Measurements from ENCODE around the gene RABAC1. TPM values are rescaled to one million over a fixed set of nuclear protein-coding genes. Genes with fewer than 3 reads are reported as not detected.

The RABAC1 gene
- total RNA-seq, 6 experiments from 2014 or later = 53.6 to 124 (median 75.8) TPM

- intact Hi-C loops (cut with DNase I) = no loop called here
- Histone ChIP-seq H3K36me3 (no peaks in the 10 kb centered on the region), H3K4me3 (no peak overlapping the region), H3K9me3 (no peaks in the 10 kb centered on the region), H3K27me3 (no peaks in the 10 kb centered on the region), H3K27ac (no peak overlapping the region), H3K4me1 (peaks cover 0 to 10% (median 4%) of the 10 kb centered on the region in 4 donors)
- no peak for TF ChIP-seq CTCF (IDR thresholded peaks at IDR 0.05)
- TF ChIP-seq POLR2A (IDR thresholded peaks at IDR 0.05) = no peak
- ATAC-seq (no peak), DNase-seq (no peak)
- WGBS (ENCODE audit: insufficient coverage, low coverage, low lambda C conversion rate, missing lambda C conversion rate) = 71% methylated on average over 1 of the region's 13 CpGs
These were observed 2.5 kb downstream of the RABAC1 start for GRCh38 chr19:41956621-41957020.

GRCh38 chr19:41955521-41955920, 3.6 kb downstream of the RABAC1 start:
- Histone ChIP-seq H3K27ac (no peak overlapping the region), H3K4me3 (no peak overlapping the region), H3K4me1 (peaks cover 0 to 10% (median 4%) of the 10 kb centered on the region in 4 donors), H3K27me3 (no peaks in the 10 kb centered on the region), H3K36me3 (no peaks in the 10 kb centered on the region), H3K9me3 (no peaks in the 10 kb centered on the region)
- ATAC-seq (no peak), DNase-seq (no peak)
- intact Hi-C loops (cut with DNase I) = no loop called here
- WGBS (ENCODE audit: insufficient coverage, low coverage, low lambda C conversion rate, missing lambda C conversion rate) = 92% methylated on average over 2 of the region's 7 CpGs
- no peak for TF ChIP-seq POLR2A (IDR thresholded peaks at IDR 0.05)
- TF ChIP-seq CTCF (IDR thresholded peaks at IDR 0.05) = no peak

GRCh38 chr19:41951686-41952172, 7.4 kb downstream of the RABAC1 start:
- DNase-seq (peak; percentile 75 to 81 (median 77)), ATAC-seq (peak; percentile 82 to 91 (median 87))
- Histone ChIP-seq H3K4me3 (no peak overlapping the region), H3K27me3 (no peaks in the 10 kb centered on the region), H3K36me3 (no peaks in the 10 kb centered on the region), H3K27ac (no peak overlapping the region), H3K4me1 (no peaks in the 10 kb centered on the region), H3K9me3 (no peaks in the 10 kb centered on the region)
- 3% methylated on average over 11 of the region's 12 CpGs for WGBS (ENCODE audit: insufficient coverage, low coverage, low lambda C conversion rate, missing lambda C conversion rate)
- peak; percentile 80 to 99 (median 98) for TF ChIP-seq CTCF (IDR thresholded peaks at IDR 0.05)
- TF ChIP-seq POLR2A (IDR thresholded peaks at IDR 0.05) = no peak
- intact Hi-C loops (cut with DNase I) = no loop called here

- intact Hi-C loops (cut with DNase I) = loop anchor here in 1 of 2 donors (5.0 kb wide), 1 partner anchor 75 kb away; no protein-coding TSS in a partner anchor
- 70% methylated on average over 3 of the region's 3 CpGs for WGBS (ENCODE audit: insufficient coverage, low coverage, low lambda C conversion rate, missing lambda C conversion rate)
- H3K36me3 ChIP-seq = no peaks in the 10 kb centered on the region
- H3K4me1 ChIP-seq = no peaks in the 10 kb centered on the region
- no peaks in the 10 kb centered on the region for H3K27me3 ChIP-seq
- H3K4me3 ChIP-seq = no peak overlapping the region
- no peak overlapping the region for H3K27ac ChIP-seq
- ATAC-seq (no peak), DNase-seq (no peak)
- H3K9me3 ChIP-seq = no peaks in the 10 kb centered on the region
- TF ChIP-seq POLR2A (IDR thresholded peaks at IDR 0.05) = no peak
- TF ChIP-seq CTCF (IDR thresholded peaks at IDR 0.05) = no peak
These were observed 12.0 kb downstream of the RABAC1 start for GRCh38 chr19:41947091-41947490.
